MCF 10A (cell line): ENCODE measurements around the gene BCL7A. TPM values are rescaled to one million over a fixed set of nuclear protein-coding genes. Genes with fewer than 3 reads are reported as not detected.

ENCODE experiments used
- BruUV-seq: library from RNA; stranded (reverse); fragments of 400-500 nt; replicated peaks from 2 replicates; lab custom pipeline; 2021; lab: Mats Ljungman, UMichigan
- CTCF ChIA-PET: fragments of 300-600 bp; sonication (Branson Sonifier 250); formaldehyde crosslinking; extraction: SDS; loops from one replicate; lab custom pipeline; 2021; ENCODE audit warnings: antibody characterized with exemption, inconsistent platforms; lab: Yijun Ruan, JAX
- POLR2A ChIA-PET: fragments of 300-600, 350-650 bp; sonication (Branson Sonifier 250); formaldehyde crosslinking; extraction: SDS; loops from one replicate; lab custom pipeline; 2020; ENCODE audit warnings: antibody characterized with exemption, inconsistent platforms; lab: Yijun Ruan, JAX
- DNase-seq: peaks from one replicate; pipeline ENCODE4 v3.0.0-alpha.2; 2018; ENCODE audit not compliant: unreplicated experiment
- H3K27ac Mint-ChIP-seq: one replicate; pipeline ENCODE4 v1.8.0; 2022; ENCODE audit warnings: mild to moderate bottlenecking, low read depth, mixed read lengths; ENCODE audit not compliant: unreplicated experiment
- H3K27me3 Mint-ChIP-seq: one replicate; pipeline ENCODE4 v1.8.0; 2022; ENCODE audit warnings: mixed read lengths; ENCODE audit not compliant: insufficient read depth, unreplicated experiment
- H3K36me3 Mint-ChIP-seq: one replicate; pipeline ENCODE4 v1.8.0; 2022; ENCODE audit warnings: mild to moderate bottlenecking, moderate library complexity, mixed read lengths; ENCODE audit not compliant: insufficient read depth, unreplicated experiment
- H3K4me1 Mint-ChIP-seq: one replicate; pipeline ENCODE4 v1.8.0; 2022; ENCODE audit warnings: mixed read lengths; ENCODE audit not compliant: insufficient read depth, unreplicated experiment
- H3K4me3 Mint-ChIP-seq: one replicate; pipeline ENCODE4 v1.8.0; 2022; ENCODE audit warnings: mild to moderate bottlenecking, moderate library complexity, mixed read lengths; ENCODE audit not compliant: unreplicated experiment
- H3K9me3 Mint-ChIP-seq: one replicate; pipeline ENCODE4 v1.8.0; 2022; ENCODE audit warnings: mixed read lengths; ENCODE audit not compliant: unreplicated experiment
- CTCF ChIP-seq: fragments of 200-600 bp; IDR thresholded peaks from one replicate; pipeline ENCODE4 v1.8.0; 2022; ENCODE audit warnings: antibody characterized with exemption, mild to moderate bottlenecking; ENCODE audit not compliant: unreplicated experiment
- intact Hi-C: fragments of 100-400 bp; cut with micrococcal nuclease; formaldehyde crosslinking; loops from 2 replicates; pipeline ENCODE4 v1.14.1; 2022
- total RNA-seq: library from RNA; stranded (reverse); gene quantifications from 2 replicates; pipeline ENCODE4 v1.2.3, GENCODE V29; 2022

The BCL7A gene
- total RNA-seq, 1 experiment from 2014 or later, result 18.1 TPM

- no peak for DNase-seq
- no peak for TF ChIP-seq CTCF
- ChIA-PET CTCF (interaction anchor here (0.6 to 0.8 kb wide), 2 partner anchors 12 to 218 kb away, joined by 3 to 4 read pairs; no protein-coding TSS in a partner anchor), POLR2A (interaction anchor here (1.4 kb wide), 1 partner anchor 8 kb away, joined by 7 read pairs; the partner anchor contains the start of gene BCL7A)
- no peak overlapping the region for H3K4me3 Mint-ChIP-seq
- intact Hi-C loops, result no loop called here
- no peaks in the 10 kb centered on the region for H3K9me3 Mint-ChIP-seq
- no peaks in the 10 kb centered on the region for H3K27me3 Mint-ChIP-seq
- H3K36me3 Mint-ChIP-seq, result no peaks in the 10 kb centered on the region
- BruUV-seq, result no TSS peak
- H3K27ac Mint-ChIP-seq, result no peak overlapping the region
- no peaks in the 10 kb centered on the region for H3K4me1 Mint-ChIP-seq
Observed at GRCh38 chr12:122013136-122013535, 8.5 kb upstream of the BCL7A start.

- intact Hi-C loops, result no loop called here
- Mint-ChIP-seq H3K27me3 (no peaks in the 10 kb centered on the region), H3K4me1 (no peaks in the 10 kb centered on the region), H3K36me3 (no peaks in the 10 kb centered on the region), H3K9me3 (peaks cover 4% of the 10 kb centered on the region), H3K4me3 (no peak overlapping the region), H3K27ac (no peak overlapping the region)
- DNase-seq, result no peak
- ChIA-PET CTCF (interaction anchor here (0.6 to 0.8 kb wide), 2 partner anchors 72 to 219 kb away, joined by 3 read pairs; no protein-coding TSS in a partner anchor), POLR2A (no interaction called here)
- no peak for TF ChIP-seq CTCF
- no TSS peak for BruUV-seq
Observed at GRCh38 chr12:122013791-122014590, 7.7 kb upstream of the BCL7A start.

GRCh38 chr12:122014781-122015180 lies 6.9 kb upstream of the BCL7A start:
- H3K4me3 Mint-ChIP-seq, result no peak overlapping the region
- no peak for TF ChIP-seq CTCF
- no peaks in the 10 kb centered on the region for H3K4me1 Mint-ChIP-seq
- intact Hi-C loops, result no loop called here
- BruUV-seq, result no TSS peak
- H3K27ac Mint-ChIP-seq, result no peak overlapping the region
- no peaks in the 10 kb centered on the region for H3K27me3 Mint-ChIP-seq
- peaks cover 7% of the 10 kb centered on the region for H3K36me3 Mint-ChIP-seq
- POLR2A ChIA-PET, result no interaction called here
- CTCF ChIA-PET, result interaction anchor here (0.6 kb wide), 1 partner anchor 71 kb away, joined by 3 read pairs; no protein-coding TSS in a partner anchor
- DNase-seq, result no peak
- peaks cover 11% of the 10 kb centered on the region for H3K9me3 Mint-ChIP-seq

GRCh38 chr12:122018457-122018856 lies 3.2 kb upstream of the BCL7A start:
- intact Hi-C loops, result no loop called here
- no peak for DNase-seq
- Mint-ChIP-seq H3K36me3 (peaks cover 7% of the 10 kb centered on the region), H3K27me3 (no peaks in the 10 kb centered on the region), H3K4me1 (no peaks in the 10 kb centered on the region), H3K4me3 (no peak overlapping the region), H3K9me3 (peaks cover 11% of the 10 kb centered on the region), H3K27ac (no peak overlapping the region)
- no TSS peak for BruUV-seq
- ChIA-PET POLR2A (interaction anchor here (1.1 to 3.0 kb wide), 2 partner anchors 13 to 26 kb away, joined by 5 to 10 read pairs; no protein-coding TSS in a partner anchor), CTCF (no interaction called here)
- TF ChIP-seq CTCF, result no peak
